Measurements from ENCODE around the gene ADAM12. TPM values are rescaled to one million over a fixed set of nuclear protein-coding genes. Genes with fewer than 3 reads are reported as not detected.

Gene ADAM12
- total RNA-seq, 4 donors from 2014 or later: under 0.01 to 60.8 (median 0.64) TPM; not detected in 1

- intact Hi-C loops (cut with DNase I; ENCODE audit: low total_unique reads): no loop called here
- H3K27ac ChIP-seq: no peak overlapping the region
- no peaks in the 10 kb centered on the region for H3K4me1 ChIP-seq
- no peaks in the 10 kb centered on the region for H3K9me3 ChIP-seq
- no peak overlapping the region for H3K4me3 ChIP-seq
- TF ChIP-seq POLR2A (IDR thresholded peaks at IDR 0.05): no peak
- TF ChIP-seq, protein P1, sequence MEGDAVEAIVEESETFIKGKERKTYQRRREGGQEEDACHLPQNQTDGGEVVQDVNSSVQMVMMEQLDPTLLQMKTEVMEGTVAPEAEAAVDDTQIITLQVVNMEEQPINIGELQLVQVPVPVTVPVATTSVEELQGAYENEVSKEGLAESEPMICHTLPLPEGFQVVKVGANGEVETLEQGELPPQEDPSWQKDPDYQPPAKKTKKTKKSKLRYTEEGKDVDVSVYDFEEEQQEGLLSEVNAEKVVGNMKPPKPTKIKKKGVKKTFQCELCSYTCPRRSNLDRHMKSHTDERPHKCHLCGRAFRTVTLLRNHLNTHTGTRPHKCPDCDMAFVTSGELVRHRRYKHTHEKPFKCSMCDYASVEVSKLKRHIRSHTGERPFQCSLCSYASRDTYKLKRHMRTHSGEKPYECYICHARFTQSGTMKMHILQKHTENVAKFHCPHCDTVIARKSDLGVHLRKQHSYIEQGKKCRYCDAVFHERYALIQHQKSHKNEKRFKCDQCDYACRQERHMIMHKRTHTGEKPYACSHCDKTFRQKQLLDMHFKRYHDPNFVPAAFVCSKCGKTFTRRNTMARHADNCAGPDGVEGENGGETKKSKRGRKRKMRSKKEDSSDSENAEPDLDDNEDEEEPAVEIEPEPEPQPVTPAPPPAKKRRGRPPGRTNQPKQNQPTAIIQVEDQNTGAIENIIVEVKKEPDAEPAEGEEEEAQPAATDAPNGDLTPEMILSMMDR (IDR thresholded peaks at IDR 0.05): no peak
- no peak for DNase-seq
- H3K27me3 ChIP-seq: no peaks in the 10 kb centered on the region
- H3K36me3 ChIP-seq: no peaks in the 10 kb centered on the region
Measured at GRCh38 chr10:126191192-126191591, 197.1 kb downstream of the ADAM12 start.

GRCh38 chr10:126188679-126189200 lies 199.5 kb downstream of the ADAM12 start:
- DNase-seq: no peak
- TF ChIP-seq POLR2A (IDR thresholded peaks at IDR 0.05): no peak
- TF ChIP-seq, protein P1 (IDR thresholded peaks at IDR 0.05): no peak
- Histone ChIP-seq H3K27me3 (no peaks in the 10 kb centered on the region), H3K4me1 (no peaks in the 10 kb centered on the region), H3K4me3 (no peak overlapping the region), H3K36me3 (no peaks in the 10 kb centered on the region), H3K27ac (no peak overlapping the region), H3K9me3 (no peaks in the 10 kb centered on the region)
- intact Hi-C loops (cut with DNase I; ENCODE audit: low total_unique reads): no loop called here

DNA sequence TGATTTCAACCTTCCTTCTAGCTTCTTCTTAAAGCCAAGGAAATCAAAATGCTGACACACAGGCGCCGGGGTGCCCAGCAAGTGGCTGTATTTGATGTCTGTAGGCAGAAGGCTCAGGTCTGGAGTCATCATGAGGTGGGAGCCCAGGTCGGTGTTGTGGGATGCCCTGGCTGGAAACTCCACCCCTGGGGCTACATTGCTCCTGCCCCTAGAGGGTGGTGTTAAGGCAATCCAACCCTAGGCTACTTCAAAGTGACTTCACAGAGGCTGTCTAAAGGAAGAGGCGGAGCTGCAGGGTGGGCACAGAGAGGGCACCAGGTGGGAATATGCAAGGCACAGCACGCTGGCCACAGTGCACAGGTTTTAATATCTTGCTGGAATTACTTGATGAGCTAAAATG lies 200.9 kb downstream of the ADAM12 start:
- H3K9me3 ChIP-seq: no peaks in the 10 kb centered on the region
- no peak overlapping the region for H3K4me3 ChIP-seq
- no peak for DNase-seq
- H3K27me3 ChIP-seq: no peaks in the 10 kb centered on the region
- no peak overlapping the region for H3K27ac ChIP-seq
- intact Hi-C loops (cut with DNase I; ENCODE audit: low total_unique reads): no loop called here
- no peaks in the 10 kb centered on the region for H3K36me3 ChIP-seq
- TF ChIP-seq, protein P1 (IDR thresholded peaks at IDR 0.05): no peak
- TF ChIP-seq POLR2A (IDR thresholded peaks at IDR 0.05): no peak
- no peaks in the 10 kb centered on the region for H3K4me1 ChIP-seq

DNA sequence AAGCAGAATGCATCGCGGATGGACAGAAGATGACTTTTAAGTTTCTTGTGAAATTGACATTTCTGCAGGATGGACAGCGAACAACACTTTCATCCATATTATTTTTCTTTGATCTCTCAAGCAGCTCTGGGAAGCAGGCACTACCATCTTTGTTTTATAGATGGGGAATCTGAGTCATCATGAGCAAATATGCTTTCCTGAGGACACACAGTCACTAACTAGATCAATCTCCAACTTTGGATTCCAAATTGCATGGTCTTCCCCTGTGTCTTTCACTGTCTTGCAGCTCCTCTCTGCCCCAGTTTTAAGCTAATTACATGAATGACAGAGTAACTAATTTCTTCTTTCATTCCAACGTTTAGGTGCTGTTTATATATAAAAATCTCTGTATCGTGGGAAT lies 201.5 kb downstream of the ADAM12 start:
- no peak overlapping the region for H3K27ac ChIP-seq
- no peak overlapping the region for H3K4me3 ChIP-seq
- no peaks in the 10 kb centered on the region for H3K27me3 ChIP-seq
- no peak for DNase-seq
- no peaks in the 10 kb centered on the region for H3K36me3 ChIP-seq
- H3K9me3 ChIP-seq: no peaks in the 10 kb centered on the region
- TF ChIP-seq, protein P1 (IDR thresholded peaks at IDR 0.05): no peak
- TF ChIP-seq POLR2A (IDR thresholded peaks at IDR 0.05): no peak
- H3K4me1 ChIP-seq: no peaks in the 10 kb centered on the region
- intact Hi-C loops (cut with DNase I; ENCODE audit: low total_unique reads): no loop called here

DNA sequence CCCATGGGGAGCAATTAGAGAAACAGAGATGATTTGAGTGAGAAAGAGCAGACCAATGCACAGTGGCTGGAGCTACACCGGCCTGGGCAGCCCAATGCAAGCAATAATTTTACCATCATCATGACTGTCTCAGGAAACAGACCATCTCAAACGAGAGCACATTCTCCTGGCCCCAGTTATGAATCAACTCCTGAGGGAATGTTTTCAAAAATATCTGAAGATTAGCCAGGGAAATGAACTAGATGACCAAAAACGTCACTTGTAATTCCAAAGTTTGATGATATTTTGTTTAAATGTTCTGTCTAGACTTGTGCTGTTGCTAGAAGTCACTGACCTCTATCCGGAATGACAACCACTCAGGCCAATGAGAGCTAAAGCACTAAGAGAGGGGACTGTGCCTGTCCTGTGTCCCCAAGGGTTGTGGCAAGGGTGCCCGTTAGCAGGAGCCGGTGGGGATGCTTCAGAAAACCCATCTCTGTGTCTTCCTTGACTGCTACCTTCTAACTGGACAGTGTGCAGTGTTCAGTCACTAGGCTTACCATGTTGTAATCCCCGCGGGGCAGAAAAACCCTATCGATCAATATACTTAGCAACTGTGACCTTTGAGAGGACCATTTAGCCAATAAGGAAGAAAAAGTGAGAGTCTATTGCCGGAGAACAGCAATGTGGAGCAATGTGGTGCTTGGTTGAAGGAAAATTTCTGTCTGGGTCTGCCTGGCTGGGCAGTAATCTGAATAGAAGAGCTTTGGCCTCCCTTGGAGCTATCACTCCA lies 202.4 kb downstream of the ADAM12 start:
- TF ChIP-seq, protein P1 (IDR thresholded peaks at IDR 0.05): no peak
- TF ChIP-seq POLR2A (IDR thresholded peaks at IDR 0.05): no peak
- no peak for DNase-seq
- H3K36me3 ChIP-seq: no peaks in the 10 kb centered on the region
- H3K27me3 ChIP-seq: no peaks in the 10 kb centered on the region
- H3K9me3 ChIP-seq: no peaks in the 10 kb centered on the region
- intact Hi-C loops (cut with DNase I; ENCODE audit: low total_unique reads): no loop called here
- H3K27ac ChIP-seq: no peak overlapping the region
- no peaks in the 10 kb centered on the region for H3K4me1 ChIP-seq
- H3K4me3 ChIP-seq: no peak overlapping the region

Measured in uterus (tissue), 4 donors.